ENCODE results near the gene JADE2. TPM values are rescaled to one million over a fixed set of nuclear protein-coding genes. Genes with fewer than 3 reads are reported as not detected.
"Not testable (repeated sequence)": the region's sequence is repeated elsewhere in the genome, so short reads cannot be mapped to it uniquely, and the experiment has no call there.

Gene JADE2
- total RNA-seq, 1 experiment from 2014 or later: 18.4 TPM

DNA sequence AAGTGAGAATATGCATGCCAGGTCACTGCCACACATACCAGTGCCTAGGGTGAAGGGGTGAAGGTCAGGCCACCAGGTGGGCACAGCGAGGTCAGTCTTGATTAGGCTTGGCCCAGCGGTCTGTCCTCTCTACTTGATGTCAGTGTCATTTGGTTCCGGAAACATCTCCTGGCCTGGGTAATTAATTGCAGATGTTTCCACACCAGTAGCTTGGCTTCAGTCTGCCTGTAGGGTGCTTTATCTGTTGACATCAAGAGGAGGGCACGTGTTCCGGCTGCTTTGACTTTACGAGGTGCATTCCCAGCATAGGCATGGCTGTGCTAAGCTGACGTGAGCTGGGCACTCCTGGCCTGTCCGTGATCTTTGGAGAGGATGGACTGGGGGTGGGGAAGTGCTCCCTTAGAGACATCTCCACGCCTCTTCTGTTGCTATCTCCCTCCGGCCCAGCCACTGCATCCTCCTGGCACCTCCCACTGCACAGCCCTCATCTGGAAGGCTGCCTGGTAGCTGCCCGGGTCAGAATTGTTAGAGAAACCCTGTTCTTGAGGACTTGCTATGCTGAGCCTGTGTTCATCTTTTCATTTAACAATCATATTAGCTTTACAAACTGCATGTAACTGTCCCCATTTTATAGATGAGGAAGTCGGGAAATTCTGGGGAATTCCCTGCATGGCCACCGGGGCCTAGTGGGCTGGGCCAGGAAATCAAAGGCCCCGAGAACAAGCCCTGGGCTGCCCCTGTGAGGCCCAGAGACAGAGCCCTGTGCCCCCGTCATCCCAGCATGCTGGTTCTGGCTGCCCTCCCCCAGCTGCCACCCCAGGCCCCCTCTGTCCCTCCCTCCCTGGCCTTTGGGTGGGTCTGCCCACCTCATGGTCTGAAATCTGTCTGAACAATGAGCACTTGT lies 29.1 kb downstream of the JADE2 start:
- H3K4me1 ChIP-seq (ENCODE audit: insufficient read depth, low read length, poor library complexity, severe bottlenecking): no peaks in the 10 kb centered on the region

DNA sequence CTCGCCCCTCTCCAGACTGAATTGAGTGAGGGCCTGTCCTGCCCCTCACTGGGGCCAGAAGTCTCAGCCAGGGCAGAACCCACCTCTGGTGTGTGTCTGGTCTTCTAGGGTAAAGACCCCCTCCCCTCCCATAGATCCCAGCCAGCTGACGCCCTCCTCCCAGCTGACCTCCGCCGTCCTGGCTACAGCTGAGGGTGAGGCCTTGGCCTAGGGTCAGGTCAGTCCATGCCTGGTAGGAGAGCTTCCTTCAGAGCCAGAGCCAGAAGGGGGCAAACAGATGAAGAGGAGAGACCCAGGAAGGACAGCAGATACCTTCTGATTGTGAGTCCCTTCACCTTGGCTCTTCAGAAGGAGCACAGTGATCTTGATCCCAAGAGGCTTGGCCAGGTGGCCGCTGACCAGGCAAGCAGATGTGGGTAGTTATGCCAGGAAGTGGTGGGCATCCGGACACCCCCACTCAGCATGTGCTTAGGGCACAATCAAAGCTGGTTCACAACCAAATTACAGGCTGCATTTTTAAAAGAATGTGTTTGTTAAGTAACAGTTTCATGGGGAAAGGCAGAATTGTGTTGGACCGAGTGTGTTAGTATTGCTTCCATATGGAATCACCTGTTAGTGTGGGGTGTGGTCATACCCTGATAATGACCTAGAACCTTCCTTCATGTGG lies 29.9 kb downstream of the JADE2 start:
- POLR2A ChIA-PET (ENCODE audit: low non-redundant PET): no interaction called here

More for the DNA sequence above, 29.1 kb downstream of the JADE2 start:
- Histone ChIP-seq H3K4me3 (ENCODE audit: low read depth, low read length, poor library complexity, severe bottlenecking) (no peak overlapping the region), H3K27ac (ENCODE audit: low read depth, low read length, poor library complexity, severe bottlenecking) (no peak overlapping the region), H3K27me3 (replicated peaks; ENCODE audit: insufficient read depth, low read depth, low read length, poor library complexity) (no peaks in the 10 kb centered on the region), H3K9me3 (ENCODE audit: low read depth, low read length, poor library complexity, severe bottlenecking) (no peaks in the 10 kb centered on the region), H3K36me3 (ENCODE audit: insufficient read depth, low read length, poor library complexity, severe bottlenecking) (no peaks in the 10 kb centered on the region)
- no peak for TF ChIP-seq EZH2 (IDR thresholded peaks at IDR 0.05; ENCODE audit: borderline replicate concordance, low read depth, low read length, poor library complexity, severe bottlenecking)
- TF ChIP-seq, protein P1, sequence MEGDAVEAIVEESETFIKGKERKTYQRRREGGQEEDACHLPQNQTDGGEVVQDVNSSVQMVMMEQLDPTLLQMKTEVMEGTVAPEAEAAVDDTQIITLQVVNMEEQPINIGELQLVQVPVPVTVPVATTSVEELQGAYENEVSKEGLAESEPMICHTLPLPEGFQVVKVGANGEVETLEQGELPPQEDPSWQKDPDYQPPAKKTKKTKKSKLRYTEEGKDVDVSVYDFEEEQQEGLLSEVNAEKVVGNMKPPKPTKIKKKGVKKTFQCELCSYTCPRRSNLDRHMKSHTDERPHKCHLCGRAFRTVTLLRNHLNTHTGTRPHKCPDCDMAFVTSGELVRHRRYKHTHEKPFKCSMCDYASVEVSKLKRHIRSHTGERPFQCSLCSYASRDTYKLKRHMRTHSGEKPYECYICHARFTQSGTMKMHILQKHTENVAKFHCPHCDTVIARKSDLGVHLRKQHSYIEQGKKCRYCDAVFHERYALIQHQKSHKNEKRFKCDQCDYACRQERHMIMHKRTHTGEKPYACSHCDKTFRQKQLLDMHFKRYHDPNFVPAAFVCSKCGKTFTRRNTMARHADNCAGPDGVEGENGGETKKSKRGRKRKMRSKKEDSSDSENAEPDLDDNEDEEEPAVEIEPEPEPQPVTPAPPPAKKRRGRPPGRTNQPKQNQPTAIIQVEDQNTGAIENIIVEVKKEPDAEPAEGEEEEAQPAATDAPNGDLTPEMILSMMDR (conservative IDR thresholded peaks at IDR 0.05; ENCODE audit: low read depth, low read length): no peak
- intact Hi-C loops (cut with micrococcal nuclease; ENCODE audit: unreplicated experiment): no loop called here
- ChIA-PET CTCF (interaction anchor here (0.6 kb wide), 1 partner anchor 52 kb away, joined by 3 read pairs; no protein-coding TSS in a partner anchor), POLR2A (ENCODE audit: low non-redundant PET) (no interaction called here)
- BruUV-seq (replicated peaks): no TSS peak
- DNase-seq (ENCODE audit: low spot score): peak; percentile 35

DNA sequence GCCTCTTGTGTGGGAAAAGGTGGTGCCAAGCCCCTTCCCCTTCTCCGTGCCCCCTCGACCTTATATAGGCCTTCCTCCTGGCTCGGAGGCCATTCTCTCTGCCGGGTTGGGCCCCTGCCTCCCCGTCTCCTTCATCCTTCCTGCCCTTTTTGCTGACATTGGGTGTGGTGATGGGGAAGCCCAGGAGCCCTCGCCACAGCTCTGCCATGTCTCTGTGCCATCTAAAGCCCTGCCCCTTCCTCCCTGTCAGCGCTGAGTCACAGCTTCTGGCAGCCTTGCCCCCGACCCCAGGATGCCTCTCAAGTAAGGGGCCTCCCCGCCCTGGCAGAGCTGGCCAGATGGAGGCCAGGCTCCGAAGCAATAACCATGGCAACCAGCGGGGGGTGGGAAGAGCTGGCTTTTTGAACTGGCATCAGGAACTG lies 30.4 kb downstream of the JADE2 start:
- intact Hi-C loops (cut with micrococcal nuclease; ENCODE audit: unreplicated experiment): no loop called here
- ChIA-PET POLR2A (ENCODE audit: low non-redundant PET) (no interaction called here), CTCF (no interaction called here)
- H3K36me3 ChIP-seq (ENCODE audit: insufficient read depth, low read length, poor library complexity, severe bottlenecking): no peaks in the 10 kb centered on the region
- no peak overlapping the region for H3K4me3 ChIP-seq (ENCODE audit: low read depth, low read length, poor library complexity, severe bottlenecking)
- peak; percentile 84 for DNase-seq (ENCODE audit: low spot score)
- H3K27me3 ChIP-seq (replicated peaks; ENCODE audit: insufficient read depth, low read depth, low read length, poor library complexity): no peaks in the 10 kb centered on the region
- H3K9me3 ChIP-seq (ENCODE audit: low read depth, low read length, poor library complexity, severe bottlenecking): no peaks in the 10 kb centered on the region
- H3K27ac ChIP-seq (ENCODE audit: low read depth, low read length, poor library complexity, severe bottlenecking): no peak overlapping the region
- TF ChIP-seq, protein P1 (conservative IDR thresholded peaks at IDR 0.05; ENCODE audit: low read depth, low read length): no peak; the same call in 1 of the 2 replicates
- TF ChIP-seq EZH2 (IDR thresholded peaks at IDR 0.05; ENCODE audit: borderline replicate concordance, low read depth, low read length, poor library complexity, severe bottlenecking): no peak
- no TSS peak for BruUV-seq (replicated peaks)
- H3K4me1 ChIP-seq (ENCODE audit: insufficient read depth, low read length, poor library complexity, severe bottlenecking): no peaks in the 10 kb centered on the region

More for the DNA sequence above, 29.9 kb downstream of the JADE2 start:
- Histone ChIP-seq H3K27ac (ENCODE audit: low read depth, low read length, poor library complexity, severe bottlenecking) (no peak overlapping the region), H3K4me3 (ENCODE audit: low read depth, low read length, poor library complexity, severe bottlenecking) (no peak overlapping the region), H3K9me3 (ENCODE audit: low read depth, low read length, poor library complexity, severe bottlenecking) (no peaks in the 10 kb centered on the region), H3K27me3 (replicated peaks; ENCODE audit: insufficient read depth, low read depth, low read length, poor library complexity) (no peaks in the 10 kb centered on the region), H3K4me1 (ENCODE audit: insufficient read depth, low read length, poor library complexity, severe bottlenecking) (no peaks in the 10 kb centered on the region), H3K36me3 (ENCODE audit: insufficient read depth, low read length, poor library complexity, severe bottlenecking) (no peaks in the 10 kb centered on the region)
- no peak for DNase-seq (ENCODE audit: low spot score)
- intact Hi-C loops (cut with micrococcal nuclease; ENCODE audit: unreplicated experiment): no loop called here
- CTCF ChIA-PET: interaction anchor here (0.6 kb wide), 1 partner anchor 52 kb away, joined by 3 read pairs; no protein-coding TSS in a partner anchor
- TF ChIP-seq, protein P1 (conservative IDR thresholded peaks at IDR 0.05; ENCODE audit: low read depth, low read length): no peak
- no peak for TF ChIP-seq EZH2 (IDR thresholded peaks at IDR 0.05; ENCODE audit: borderline replicate concordance, low read depth, low read length, poor library complexity, severe bottlenecking)
- no TSS peak for BruUV-seq (replicated peaks)

DNA sequence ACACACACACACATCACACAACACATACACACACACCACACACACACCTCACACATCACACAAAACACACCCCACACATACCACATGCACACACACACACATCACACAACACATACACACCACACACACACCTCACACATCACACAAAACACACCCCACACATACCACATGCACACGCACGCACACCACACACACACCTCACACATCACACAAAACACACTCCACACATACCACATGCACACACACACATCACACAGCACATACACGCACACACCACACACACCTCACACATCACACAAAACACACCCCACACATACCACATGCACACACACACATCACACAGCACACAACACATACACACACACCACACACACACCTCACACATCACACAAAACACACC lies 31.1 kb downstream of the JADE2 start:
- intact Hi-C loops (cut with micrococcal nuclease; ENCODE audit: unreplicated experiment); DNase-seq (ENCODE audit: low spot score): not testable (repeated sequence)

More for the DNA sequence above, 31.1 kb downstream of the JADE2 start:
- H3K9me3 ChIP-seq (ENCODE audit: low read depth, low read length, poor library complexity, severe bottlenecking); H3K4me1 ChIP-seq (ENCODE audit: insufficient read depth, low read length, poor library complexity, severe bottlenecking); POLR2A ChIA-PET (ENCODE audit: low non-redundant PET); H3K36me3 ChIP-seq (ENCODE audit: insufficient read depth, low read length, poor library complexity, severe bottlenecking); H3K27me3 ChIP-seq (replicated peaks; ENCODE audit: insufficient read depth, low read depth, low read length, poor library complexity); BruUV-seq (replicated peaks); H3K4me3 ChIP-seq (ENCODE audit: low read depth, low read length, poor library complexity, severe bottlenecking); H3K27ac ChIP-seq (ENCODE audit: low read depth, low read length, poor library complexity, severe bottlenecking): not testable (repeated sequence)
- CTCF ChIA-PET: interaction anchor here (0.7 kb wide), 1 partner anchor 95 kb away, joined by 4 read pairs; no protein-coding TSS in a partner anchor

All from A673 (cell line).